Large intestine (tissue), 3 donors: ENCODE data around the gene METTL16. TPM values are rescaled to one million over a fixed set of nuclear protein-coding genes. Genes with fewer than 3 reads are reported as not detected.
"Not testable (repeated sequence)": the region's sequence is repeated elsewhere in the genome, so short reads cannot be mapped to it uniquely, and the experiment has no call there.

Experiments
- DNase-seq, 2 donors: peaks; one replicate each; pipeline versions ENCODE4 v3.0.0 to v3.0.0-alpha.2; 2013
- H3K27ac ChIP-seq: one replicate; pipeline ENCODE4 v1.5.1; 2013; ENCODE audit warnings: low read length
- H3K27me3 ChIP-seq: 2 replicates; pipeline ENCODE4 v1.6.1; 2013; ENCODE audit warnings: low read length; ENCODE audit not compliant: control insufficient read depth, insufficient read depth
- H3K36me3 ChIP-seq: 2 replicates; pipeline ENCODE4 v1.6.1; 2013; ENCODE audit warnings: low read length; ENCODE audit not compliant: control insufficient read depth, insufficient read depth
- H3K4me1 ChIP-seq: one replicate; pipeline ENCODE4 v1.6.1; 2013; ENCODE audit warnings: low read length; ENCODE audit not compliant: control insufficient read depth, insufficient read depth
- H3K4me3 ChIP-seq: one replicate; pipeline ENCODE4 v1.5.1; 2013; ENCODE audit warnings: low read length
- H3K9me3 ChIP-seq: one replicate; pipeline ENCODE4 v1.6.1; 2013; ENCODE audit warnings: mild to moderate bottlenecking, low read depth, low read length, moderate library complexity; ENCODE audit not compliant: control insufficient read depth
- WGBS: methylation state at CpG from one replicate; pipeline ENCODE4 v1.1.5; 2013; ENCODE audit warnings: low lambda C conversion rate; ENCODE audit not compliant: insufficient coverage; 5-methylcytosine and 5-hydroxymethylcytosine counted together
- polyA plus RNA-seq: library from polyadenylated mRNA; unstranded; fragments of 120-200 nt; gene quantifications from one replicate; pipeline ENCODE4 v1.2.1, GENCODE V29; 2013

Gene METTL16
- polyA plus RNA-seq, 1 donor = 26.3 TPM

DNA sequence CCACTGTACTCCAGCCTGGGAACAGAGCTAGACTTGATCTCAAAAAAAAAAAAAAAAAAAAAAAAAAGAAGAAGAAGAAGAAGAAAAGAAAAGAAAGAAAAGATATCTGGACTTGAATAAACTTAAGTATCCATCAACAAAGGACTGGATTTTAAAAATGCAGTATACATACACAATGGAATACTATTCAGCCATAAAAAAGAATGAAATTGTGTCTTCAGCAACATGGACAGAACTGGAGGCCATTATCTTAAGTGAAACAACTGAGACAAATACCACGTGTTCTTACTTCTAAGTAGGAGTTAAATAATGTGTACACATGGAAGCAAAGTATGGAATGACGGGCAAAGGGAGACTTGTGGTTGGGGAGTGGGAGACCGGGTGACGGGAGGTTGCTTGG, 70.8 kb downstream of the METTL16 start:
- Histone ChIP-seq H3K4me1 (peaks cover 7% of the 10 kb centered on the region), H3K4me3 (no peak overlapping the region), H3K9me3 (no peaks in the 10 kb centered on the region), H3K36me3 (peaks cover 38% of the 10 kb centered on the region), H3K27me3 (no peaks in the 10 kb centered on the region), H3K27ac (no peak overlapping the region)
- WGBS = 76% methylated on average over 2 of the region's 4 CpGs
- no peak for DNase-seq

DNA sequence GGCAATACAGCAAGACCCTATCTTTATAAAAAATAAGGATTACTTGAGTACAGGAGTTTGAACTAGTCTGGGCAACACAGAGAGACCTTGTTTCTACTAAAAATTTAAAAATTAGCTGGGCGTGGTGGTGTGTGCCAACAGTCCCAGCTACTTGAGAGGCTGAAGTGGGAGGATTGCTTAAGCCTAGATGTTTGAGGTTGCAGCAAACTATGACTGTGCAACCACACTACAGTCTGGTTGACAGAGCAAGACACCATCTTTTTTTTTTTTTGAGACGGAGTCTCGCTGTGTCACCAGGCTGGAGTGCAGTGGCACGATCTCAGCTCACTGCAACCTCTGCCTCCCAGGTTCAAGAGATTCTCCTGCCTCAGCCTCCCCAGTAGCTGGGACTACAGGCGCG, 71.7 kb downstream of the METTL16 start:
- WGBS = no CpG with 5 or more reads among the region's 6 CpGs
- not testable (repeated sequence) for H3K4me1 ChIP-seq, DNase-seq, H3K27me3 ChIP-seq, H3K27ac ChIP-seq, H3K4me3 ChIP-seq, H3K9me3 ChIP-seq
- H3K36me3 ChIP-seq = peaks cover 46% of the 10 kb centered on the region

GRCh38 chr17:2438823-2439222, 72.9 kb downstream of the METTL16 start:
- H3K27ac ChIP-seq = no peak overlapping the region
- no CpG with 5 or more reads among the region's 6 CpGs for WGBS
- peaks cover 7% of the 10 kb centered on the region for H3K4me1 ChIP-seq
- DNase-seq = no peak
- H3K36me3 ChIP-seq = peaks cover 53% of the 10 kb centered on the region
- no peaks in the 10 kb centered on the region for H3K9me3 ChIP-seq
- no peak overlapping the region for H3K4me3 ChIP-seq
- no peaks in the 10 kb centered on the region for H3K27me3 ChIP-seq

DNA sequence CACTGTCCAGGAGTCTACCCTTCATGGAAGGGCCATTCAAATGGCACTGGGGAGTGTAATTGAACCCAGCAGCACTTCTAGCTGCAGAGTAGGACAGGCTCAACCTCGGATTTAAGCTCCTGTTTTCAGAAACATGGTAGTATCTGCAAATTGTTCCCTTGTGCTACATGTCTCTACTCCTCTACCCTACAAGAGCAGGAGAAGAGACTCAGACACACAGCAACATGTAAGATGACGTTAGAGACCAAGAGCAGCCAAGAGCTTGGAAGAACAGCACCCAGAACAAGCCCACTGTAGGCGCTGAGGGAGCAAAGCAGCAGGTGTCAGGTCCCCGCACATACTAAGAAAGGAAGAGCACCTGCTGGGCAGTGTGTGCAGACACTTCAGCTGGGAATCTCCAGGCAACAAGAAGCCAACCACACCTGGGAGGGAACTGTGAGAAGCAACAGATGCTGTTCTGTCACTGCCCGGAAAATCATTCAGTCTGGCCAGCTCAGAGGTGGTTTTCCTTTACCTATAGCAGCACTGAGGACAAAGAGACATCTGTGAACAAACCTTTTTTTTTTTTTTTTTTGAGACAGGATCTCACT, 75.3 kb downstream of the METTL16 start:
- no peak for DNase-seq
- Histone ChIP-seq H3K4me1 (no peaks in the 10 kb centered on the region), H3K27ac (no peak overlapping the region), H3K4me3 (no peak overlapping the region), H3K27me3 (no peaks in the 10 kb centered on the region), H3K9me3 (no peaks in the 10 kb centered on the region), H3K36me3 (peaks cover 62% of the 10 kb centered on the region)
- 100% methylated on average over 1 of the region's 5 CpGs for WGBS

GRCh38 chr17:2435862-2436261, 75.8 kb downstream of the METTL16 start:
- Histone ChIP-seq H3K9me3 (no peaks in the 10 kb centered on the region), H3K4me1 (no peaks in the 10 kb centered on the region), H3K36me3 (peaks cover 58% of the 10 kb centered on the region), H3K27me3 (no peaks in the 10 kb centered on the region), H3K27ac (no peak overlapping the region), H3K4me3 (no peak overlapping the region)
- WGBS = 100% methylated on average over 1 of the region's 9 CpGs
- DNase-seq = no peak

- no peaks in the 10 kb centered on the region for H3K4me1 ChIP-seq
- WGBS = no CpG with 5 or more reads among the region's 9 CpGs
- H3K36me3 ChIP-seq = peaks cover 56% of the 10 kb centered on the region
- no peak overlapping the region for H3K4me3 ChIP-seq
- no peaks in the 10 kb centered on the region for H3K9me3 ChIP-seq
- H3K27ac ChIP-seq = no peak overlapping the region
- H3K27me3 ChIP-seq = no peaks in the 10 kb centered on the region
- DNase-seq = no peak
Measured at GRCh38 chr17:2435181-2435741, 76.4 kb downstream of the METTL16 start.

DNA sequence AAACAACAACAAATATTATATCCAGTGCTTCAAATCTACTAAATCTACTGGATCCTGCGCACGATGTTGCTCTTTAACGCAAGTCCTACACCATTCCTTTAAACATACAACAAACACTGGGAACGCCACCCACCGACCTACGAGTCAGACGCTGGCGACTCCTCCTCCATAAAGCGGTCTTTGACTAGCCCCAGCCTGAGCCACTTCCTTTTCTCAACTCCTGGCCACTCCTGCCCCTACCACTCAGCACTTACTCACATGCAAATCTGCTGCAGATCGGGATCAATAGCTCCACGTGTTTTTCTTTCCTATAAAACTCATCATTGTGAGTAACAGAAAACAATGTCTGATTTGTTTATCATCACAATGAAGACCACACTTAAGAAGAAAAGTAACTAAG, 78.0 kb downstream of the METTL16 start:
- Histone ChIP-seq H3K36me3 (peaks cover 44% of the 10 kb centered on the region), H3K27ac (no peak overlapping the region), H3K9me3 (no peaks in the 10 kb centered on the region), H3K27me3 (no peaks in the 10 kb centered on the region), H3K4me3 (no peak overlapping the region), H3K4me1 (no peaks in the 10 kb centered on the region)
- 90% methylated on average over 2 of the region's 11 CpGs for WGBS
- no peak for DNase-seq

DNA sequence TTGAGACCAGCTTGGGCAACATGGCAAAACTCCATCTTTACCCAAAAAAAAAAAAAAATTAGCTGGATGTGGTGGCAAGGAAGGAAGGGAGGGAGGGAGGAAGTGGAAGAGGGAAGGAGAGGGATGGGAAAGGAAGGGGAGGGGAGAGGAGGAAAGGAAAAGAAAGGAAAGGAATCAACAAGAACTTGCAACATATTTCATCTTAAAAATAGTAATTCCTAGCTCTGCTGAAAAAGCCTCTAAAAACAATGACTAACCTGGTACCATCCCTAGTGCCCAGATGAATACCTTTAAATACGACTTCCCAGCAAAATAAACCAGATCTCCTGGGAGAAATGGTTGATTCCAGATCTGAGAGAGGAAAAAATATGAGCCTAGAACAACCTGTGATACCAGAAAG, 83.8 kb downstream of the METTL16 start:
- H3K36me3 ChIP-seq = peaks cover 14% of the 10 kb centered on the region
- WGBS = no CpG with 5 or more reads among the region's 1 CpG
- no peaks in the 10 kb centered on the region for H3K27me3 ChIP-seq
- H3K27ac ChIP-seq = no peak overlapping the region
- DNase-seq = no peak
- no peaks in the 10 kb centered on the region for H3K9me3 ChIP-seq
- H3K4me3 ChIP-seq = no peak overlapping the region
- H3K4me1 ChIP-seq = no peaks in the 10 kb centered on the region

DNA sequence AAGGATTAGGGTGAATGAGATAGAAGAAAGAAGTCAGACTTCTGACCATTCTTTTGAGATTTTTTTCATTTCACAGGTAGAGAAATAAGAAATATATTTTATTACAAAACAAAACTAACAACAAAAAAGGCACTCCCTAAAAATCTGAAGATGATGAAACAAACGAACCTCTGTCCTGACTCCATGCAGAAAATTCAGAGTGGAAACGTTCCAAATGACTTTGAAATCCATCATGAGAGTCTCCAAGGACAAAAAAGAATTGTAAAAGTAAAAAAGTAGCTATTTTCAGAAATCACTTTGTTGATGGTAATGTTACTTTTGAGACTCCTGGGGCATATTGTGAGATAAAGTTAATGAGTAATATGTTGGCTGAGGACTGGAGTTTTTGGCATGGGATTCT, 84.5 kb downstream of the METTL16 start:
- peaks cover 12% of the 10 kb centered on the region for H3K36me3 ChIP-seq
- DNase-seq = no peak
- H3K9me3 ChIP-seq = no peaks in the 10 kb centered on the region
- H3K27me3 ChIP-seq = no peaks in the 10 kb centered on the region
- H3K27ac ChIP-seq = no peak overlapping the region
- H3K4me3 ChIP-seq = no peak overlapping the region
- 100% methylated on average over 2 of the region's 2 CpGs for WGBS
- no peaks in the 10 kb centered on the region for H3K4me1 ChIP-seq

DNA sequence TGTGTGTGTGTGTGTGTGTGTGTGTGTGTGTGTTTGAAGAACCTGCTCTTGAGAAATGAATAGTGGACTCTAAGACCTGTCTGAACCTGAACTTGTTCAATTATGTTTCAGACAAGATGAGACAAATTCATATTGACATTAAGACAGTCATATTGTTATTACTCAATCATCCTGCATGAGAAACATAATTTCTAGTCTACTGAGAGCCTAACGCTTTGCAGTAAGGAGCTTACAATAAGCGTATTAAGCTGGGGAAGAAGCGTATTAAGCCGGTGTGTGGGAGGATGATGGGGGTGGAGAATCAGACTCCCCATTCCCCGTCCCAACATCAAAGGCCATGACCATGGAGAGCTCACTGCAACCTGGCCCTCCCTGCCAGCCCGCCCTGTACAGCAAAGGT, 88.4 kb downstream of the METTL16 start:
- Histone ChIP-seq H3K4me1 (no peaks in the 10 kb centered on the region), H3K27ac (no peak overlapping the region), H3K4me3 (no peak overlapping the region), H3K36me3 (peaks cover 41% of the 10 kb centered on the region), H3K27me3 (no peaks in the 10 kb centered on the region), H3K9me3 (no peaks in the 10 kb centered on the region)
- no peak for DNase-seq
- WGBS = no CpG with 5 or more reads among the region's 6 CpGs
